ENCODE results near the gene CLEC16A. TPM values are rescaled to one million over a fixed set of nuclear protein-coding genes. Genes with fewer than 3 reads are reported as not detected.

Gene CLEC16A
- total RNA-seq, 1 experiment from 2014 or later, result 17.4 TPM

GRCh38 chr16:11079652-11080187, 135.4 kb downstream of the CLEC16A start:
- Histone ChIP-seq H3K4me2 (ENCODE audit: low read depth, low read length, poor library complexity, severe bottlenecking) (no peak overlapping the region), H3K27ac (ENCODE audit: low read length) (no peak overlapping the region)

GRCh38 chr16:11080327-11080967, 136.1 kb downstream of the CLEC16A start:
- Histone ChIP-seq H3K9ac (ENCODE audit: low read length) (no peak overlapping the region), H3K4me1 (ENCODE audit: low read length) (no peaks in the 10 kb centered on the region), H3K27me3 (ENCODE audit: low read length) (no peaks in the 10 kb centered on the region), H3K79me2 (ENCODE audit: low read length) (no peaks in the 10 kb centered on the region), H3K9me3 (ENCODE audit: low read length) (no peaks in the 10 kb centered on the region), H2AFZ (ENCODE audit: low read length) (no peak overlapping the region), H3K9me2 (replicated peaks; ENCODE audit: insufficient read depth, low read length) (no peaks in the 10 kb centered on the region), H3K36me3 (ENCODE audit: insufficient read depth, low read length) (no peaks in the 10 kb centered on the region), H4K20me1 (ENCODE audit: insufficient read depth, low read depth, low read length) (no peaks in the 10 kb centered on the region), H3K27ac (ENCODE audit: low read length) (no peak overlapping the region), H3K4me3 (ENCODE audit: low read length) (no peak overlapping the region), H3K4me2 (ENCODE audit: low read depth, low read length, poor library complexity, severe bottlenecking) (no peak overlapping the region)
- no peak for DNase-seq

More at GRCh38 chr16:11079652-11080187, 135.4 kb downstream of the CLEC16A start:
- Histone ChIP-seq H3K9ac (ENCODE audit: low read length) (no peak overlapping the region), H3K9me3 (ENCODE audit: low read length) (no peaks in the 10 kb centered on the region), H3K4me1 (ENCODE audit: low read length) (no peaks in the 10 kb centered on the region), H2AFZ (ENCODE audit: low read length) (no peak overlapping the region), H3K9me2 (replicated peaks; ENCODE audit: insufficient read depth, low read length) (no peaks in the 10 kb centered on the region), H4K20me1 (ENCODE audit: insufficient read depth, low read depth, low read length) (no peaks in the 10 kb centered on the region), H3K79me2 (ENCODE audit: low read length) (no peaks in the 10 kb centered on the region), H3K4me3 (ENCODE audit: low read length) (no peak overlapping the region), H3K27me3 (ENCODE audit: low read length) (no peaks in the 10 kb centered on the region), H3K36me3 (ENCODE audit: insufficient read depth, low read length) (no peaks in the 10 kb centered on the region)
- DNase-seq, result no peak

- Histone ChIP-seq H3K9me3 (ENCODE audit: low read length) (no peaks in the 10 kb centered on the region), H3K4me1 (ENCODE audit: low read length) (no peaks in the 10 kb centered on the region), H3K4me3 (ENCODE audit: low read length) (no peak overlapping the region), H3K79me2 (ENCODE audit: low read length) (no peaks in the 10 kb centered on the region), H3K27me3 (ENCODE audit: low read length) (no peaks in the 10 kb centered on the region), H3K9ac (ENCODE audit: low read length) (no peak overlapping the region), H2AFZ (ENCODE audit: low read length) (no peak overlapping the region), H3K36me3 (ENCODE audit: insufficient read depth, low read length) (no peaks in the 10 kb centered on the region), H3K27ac (ENCODE audit: low read length) (no peak overlapping the region), H4K20me1 (ENCODE audit: insufficient read depth, low read depth, low read length) (no peaks in the 10 kb centered on the region), H3K9me2 (replicated peaks; ENCODE audit: insufficient read depth, low read length) (no peaks in the 10 kb centered on the region), H3K4me2 (ENCODE audit: low read depth, low read length, poor library complexity, severe bottlenecking) (no peak overlapping the region)
- no peak for DNase-seq
Measured at GRCh38 chr16:11080999-11081630, 136.8 kb downstream of the CLEC16A start.

GRCh38 chr16:11082108-11082859, 137.9 kb downstream of the CLEC16A start:
- no peak overlapping the region for H3K4me2 ChIP-seq (ENCODE audit: low read depth, low read length, poor library complexity, severe bottlenecking)
- no peaks in the 10 kb centered on the region for H3K9me2 ChIP-seq (replicated peaks; ENCODE audit: insufficient read depth, low read length)
- no peaks in the 10 kb centered on the region for H3K27me3 ChIP-seq (ENCODE audit: low read length)
- DNase-seq, result no peak
- no peaks in the 10 kb centered on the region for H3K79me2 ChIP-seq (ENCODE audit: low read length)
- no peak overlapping the region for H3K9ac ChIP-seq (ENCODE audit: low read length)
- no peaks in the 10 kb centered on the region for H3K36me3 ChIP-seq (ENCODE audit: insufficient read depth, low read length)
- H3K4me3 ChIP-seq (ENCODE audit: low read length), result no peak overlapping the region
- H2AFZ ChIP-seq (ENCODE audit: low read length), result no peak overlapping the region
- no peaks in the 10 kb centered on the region for H4K20me1 ChIP-seq (ENCODE audit: insufficient read depth, low read depth, low read length)
- H3K4me1 ChIP-seq (ENCODE audit: low read length), result peaks cover 7% of the 10 kb centered on the region
- H3K9me3 ChIP-seq (ENCODE audit: low read length), result no peaks in the 10 kb centered on the region
- H3K27ac ChIP-seq (ENCODE audit: low read length), result no peak overlapping the region

- H4K20me1 ChIP-seq (ENCODE audit: insufficient read depth, low read depth, low read length), result no peaks in the 10 kb centered on the region
Measured at GRCh38 chr16:11082860-11083388, 138.6 kb downstream of the CLEC16A start.

GRCh38 chr16:11084484-11084875, 140.1 kb downstream of the CLEC16A start:
- Histone ChIP-seq H3K9ac (ENCODE audit: low read length) (no peak overlapping the region), H3K4me2 (ENCODE audit: low read depth, low read length, poor library complexity, severe bottlenecking) (no peak overlapping the region), H3K9me2 (replicated peaks; ENCODE audit: insufficient read depth, low read length) (no peaks in the 10 kb centered on the region), H3K4me1 (ENCODE audit: low read length) (peaks cover 8% of the 10 kb centered on the region), H4K20me1 (ENCODE audit: insufficient read depth, low read depth, low read length) (no peaks in the 10 kb centered on the region), H2AFZ (ENCODE audit: low read length) (no peak overlapping the region), H3K36me3 (ENCODE audit: insufficient read depth, low read length) (no peaks in the 10 kb centered on the region), H3K79me2 (ENCODE audit: low read length) (no peaks in the 10 kb centered on the region), H3K9me3 (ENCODE audit: low read length) (no peaks in the 10 kb centered on the region), H3K27ac (ENCODE audit: low read length) (no peak overlapping the region), H3K27me3 (ENCODE audit: low read length) (no peaks in the 10 kb centered on the region), H3K4me3 (ENCODE audit: low read length) (no peak overlapping the region)
- no peak for DNase-seq

More at GRCh38 chr16:11082860-11083388, 138.6 kb downstream of the CLEC16A start:
- Histone ChIP-seq H3K9me3 (ENCODE audit: low read length) (no peaks in the 10 kb centered on the region), H3K9me2 (replicated peaks; ENCODE audit: insufficient read depth, low read length) (no peaks in the 10 kb centered on the region), H3K4me1 (ENCODE audit: low read length) (peaks cover 8% of the 10 kb centered on the region), H3K27ac (ENCODE audit: low read length) (no peak overlapping the region), H2AFZ (ENCODE audit: low read length) (no peak overlapping the region), H3K4me2 (ENCODE audit: low read depth, low read length, poor library complexity, severe bottlenecking) (no peak overlapping the region), H3K36me3 (ENCODE audit: insufficient read depth, low read length) (no peaks in the 10 kb centered on the region), H3K27me3 (ENCODE audit: low read length) (no peaks in the 10 kb centered on the region), H3K79me2 (ENCODE audit: low read length) (no peaks in the 10 kb centered on the region), H3K4me3 (ENCODE audit: low read length) (no peak overlapping the region), H3K9ac (ENCODE audit: low read length) (no peak overlapping the region)
- no peak for DNase-seq

- no peak overlapping the region for H3K9ac ChIP-seq (ENCODE audit: low read length)
- DNase-seq, result no peak
Measured at GRCh38 chr16:11084876-11085485, 140.6 kb downstream of the CLEC16A start.

More at GRCh38 chr16:11084876-11085485, 140.6 kb downstream of the CLEC16A start:
- Histone ChIP-seq H3K9me2 (replicated peaks; ENCODE audit: insufficient read depth, low read length) (no peaks in the 10 kb centered on the region), H3K4me2 (ENCODE audit: low read depth, low read length, poor library complexity, severe bottlenecking) (no peak overlapping the region), H3K27me3 (ENCODE audit: low read length) (no peaks in the 10 kb centered on the region), H3K79me2 (ENCODE audit: low read length) (no peaks in the 10 kb centered on the region), H2AFZ (ENCODE audit: low read length) (no peak overlapping the region), H3K9me3 (ENCODE audit: low read length) (no peaks in the 10 kb centered on the region), H3K4me1 (ENCODE audit: low read length) (peaks cover 8% of the 10 kb centered on the region), H3K27ac (ENCODE audit: low read length) (no peak overlapping the region), H3K4me3 (ENCODE audit: low read length) (no peak overlapping the region), H3K36me3 (ENCODE audit: insufficient read depth, low read length) (no peaks in the 10 kb centered on the region), H4K20me1 (ENCODE audit: insufficient read depth, low read depth, low read length) (no peaks in the 10 kb centered on the region)

All from Karpas-422 (cell line).